ENCODE measurements around the gene MAD1L1.

The MAD1L1 gene

GRCh38 chr7:1909476-1909875 lies 323.3 kb downstream of the MAD1L1 start:
- H3K4me3 ChIP-seq (replicated peaks; ENCODE audit: low read depth, low read length), result no peak overlapping the region
- DNase-seq (ENCODE audit: low read depth), result no peak
- no peak for TF ChIP-seq CTCF (IDR thresholded peaks at IDR 0.05; ENCODE audit: low read length, missing control alignments)

- TF ChIP-seq CTCF (IDR thresholded peaks at IDR 0.05; ENCODE audit: low read length, missing control alignments), result no peak
- no peak overlapping the region for H3K4me3 ChIP-seq (replicated peaks; ENCODE audit: low read depth, low read length)
- DNase-seq (ENCODE audit: low read depth), result no peak
These were observed 323.8 kb downstream of the MAD1L1 start for GRCh38 chr7:1908823-1909420.

GRCh38 chr7:1907751-1908365 lies 324.9 kb downstream of the MAD1L1 start:
- no peak overlapping the region for H3K4me3 ChIP-seq (replicated peaks; ENCODE audit: low read depth, low read length)
- TF ChIP-seq CTCF (IDR thresholded peaks at IDR 0.05; ENCODE audit: low read length, missing control alignments), result no peak
- DNase-seq (ENCODE audit: low read depth), result no peak

- no peak for DNase-seq (ENCODE audit: low read depth)
- H3K4me3 ChIP-seq (replicated peaks; ENCODE audit: low read depth, low read length), result no peak overlapping the region
- TF ChIP-seq CTCF (IDR thresholded peaks at IDR 0.05; ENCODE audit: low read length, missing control alignments), result no peak
These were observed 325.6 kb downstream of the MAD1L1 start for GRCh38 chr7:1906988-1907745.

- no peak for DNase-seq (ENCODE audit: low read depth)
- TF ChIP-seq CTCF (IDR thresholded peaks at IDR 0.05; ENCODE audit: low read length, missing control alignments), result no peak
- no peak overlapping the region for H3K4me3 ChIP-seq (replicated peaks; ENCODE audit: low read depth, low read length)
These were observed 326.5 kb downstream of the MAD1L1 start for GRCh38 chr7:1906087-1906830.

- no peak for TF ChIP-seq CTCF (IDR thresholded peaks at IDR 0.05; ENCODE audit: low read length, missing control alignments)
These were observed 330.4 kb downstream of the MAD1L1 start for GRCh38 chr7:1902231-1902855.

More at GRCh38 chr7:1902231-1902855, 330.4 kb downstream of the MAD1L1 start:
- H3K4me3 ChIP-seq (replicated peaks; ENCODE audit: low read depth, low read length), result no peak overlapping the region
- no peak for DNase-seq (ENCODE audit: low read depth)
